CD8-positive, alpha-beta memory T cell (primary cell): ENCODE data around the gene CD44. TPM values are rescaled to one million over a fixed set of nuclear protein-coding genes. Genes with fewer than 3 reads are reported as not detected.

ENCODE experiments used
- CTCF ChIA-PET: fragments of 350-600 bp; sonication (Branson Sonifier 250); formaldehyde crosslinking; loops from one replicate; lab custom pipeline; 2021; ENCODE audit warnings: antibody characterized with exemption; lab: Charles Lee
- POLR2A ChIA-PET: fragments of 350-600 bp; sonication (Branson Sonifier 250); formaldehyde crosslinking; loops from one replicate; lab custom pipeline; 2021; ENCODE audit warnings: antibody characterized with exemption; lab: Charles Lee
- DNase-seq, 5 donors: peaks; one replicate each; pipeline versions ENCODE4 v3.0.0 to v3.0.0-alpha.2; 2020 to 2022; ENCODE audit warnings: mixed read lengths in 1 of 5
- H3K27ac ChIP-seq: one replicate; pipeline ENCODE4 v1.7.0; 2013; ENCODE audit warnings: low read depth, mild to moderate bottlenecking, low read length, moderate library complexity
- H3K27me3 ChIP-seq: 2 replicates; pipeline ENCODE4 v1.7.0; 2013; ENCODE audit warnings: low read length, mild to moderate bottlenecking; ENCODE audit not compliant: insufficient read depth, poor library complexity, severe bottlenecking
- H3K36me3 ChIP-seq: 2 replicates; pipeline ENCODE4 v1.7.0; 2013; ENCODE audit warnings: mild to moderate bottlenecking, low read length, moderate library complexity; ENCODE audit not compliant: insufficient read depth
- H3K4me1 ChIP-seq: 2 replicates; pipeline ENCODE4 v1.7.0; 2013; ENCODE audit warnings: mild to moderate bottlenecking, low read length, moderate library complexity; ENCODE audit not compliant: insufficient read depth
- H3K4me3 ChIP-seq: 2 replicates; pipeline ENCODE4 v1.7.0; 2013; ENCODE audit warnings: mild to moderate bottlenecking, low read length
- H3K9me3 ChIP-seq: 2 replicates; pipeline ENCODE4 v1.7.0; 2013; ENCODE audit warnings: mild to moderate bottlenecking, low read length
- H3K27ac Mint-ChIP-seq, 8 donors: one replicate each; pipeline ENCODE4 v1.8.0; 2020 to 2021; ENCODE audit warnings: mixed read lengths in 8 of 8, mild to moderate bottlenecking in 6 of 8, inconsistent platforms in 3 of 8, moderate library complexity in 3 of 8
- H3K27me3 Mint-ChIP-seq, 2 donors: one replicate each; pipeline ENCODE4 v1.8.0; 2020 to 2021; ENCODE audit warnings: mixed read lengths in 2 of 2, mild to moderate bottlenecking in 1 of 2, moderate library complexity in 1 of 2
- H3K36me3 Mint-ChIP-seq, 3 donors: one replicate each; pipeline ENCODE4 v1.8.0; 2020 to 2021; ENCODE audit warnings: mixed read lengths in 3 of 3, inconsistent platforms in 1 of 3, mild to moderate bottlenecking in 1 of 3
- H3K4me1 Mint-ChIP-seq, 3 donors: one replicate each; pipeline ENCODE4 v1.8.0; 2020 to 2021; ENCODE audit warnings: mixed read lengths in 3 of 3, inconsistent platforms in 1 of 3, mild to moderate bottlenecking in 1 of 3
- H3K4me3 Mint-ChIP-seq, 7 donors: one replicate each; pipeline ENCODE4 v1.8.0; 2020 to 2021; ENCODE audit warnings: mixed read lengths in 7 of 7, mild to moderate bottlenecking in 6 of 7, moderate library complexity in 4 of 7, inconsistent platforms in 2 of 7
- H3K9me3 Mint-ChIP-seq, 5 donors: one replicate each; pipeline ENCODE4 v1.8.0; 2020 to 2022; ENCODE audit warnings: mixed read lengths in 5 of 5, mild to moderate bottlenecking in 3 of 5, moderate library complexity in 2 of 5, inconsistent platforms in 1 of 5
- polyA plus RNA-seq: library from polyadenylated mRNA; unstranded; fragments of 300-500 nt; fragmentation: Illumina TruSeq; gene quantifications from one replicate; pipeline ENCODE4 v1.2.3, GENCODE V29; 2021
- total RNA-seq, 2 experiments: library from RNA; stranded (reverse); gene quantifications; one replicate each; pipeline ENCODE4 v1.2.3, GENCODE V29; 2021

CD44 gene
- total and polyA plus RNA-seq, 3 experiments from 2014 or later: 338 to 534 (median 510) TPM

DNA sequence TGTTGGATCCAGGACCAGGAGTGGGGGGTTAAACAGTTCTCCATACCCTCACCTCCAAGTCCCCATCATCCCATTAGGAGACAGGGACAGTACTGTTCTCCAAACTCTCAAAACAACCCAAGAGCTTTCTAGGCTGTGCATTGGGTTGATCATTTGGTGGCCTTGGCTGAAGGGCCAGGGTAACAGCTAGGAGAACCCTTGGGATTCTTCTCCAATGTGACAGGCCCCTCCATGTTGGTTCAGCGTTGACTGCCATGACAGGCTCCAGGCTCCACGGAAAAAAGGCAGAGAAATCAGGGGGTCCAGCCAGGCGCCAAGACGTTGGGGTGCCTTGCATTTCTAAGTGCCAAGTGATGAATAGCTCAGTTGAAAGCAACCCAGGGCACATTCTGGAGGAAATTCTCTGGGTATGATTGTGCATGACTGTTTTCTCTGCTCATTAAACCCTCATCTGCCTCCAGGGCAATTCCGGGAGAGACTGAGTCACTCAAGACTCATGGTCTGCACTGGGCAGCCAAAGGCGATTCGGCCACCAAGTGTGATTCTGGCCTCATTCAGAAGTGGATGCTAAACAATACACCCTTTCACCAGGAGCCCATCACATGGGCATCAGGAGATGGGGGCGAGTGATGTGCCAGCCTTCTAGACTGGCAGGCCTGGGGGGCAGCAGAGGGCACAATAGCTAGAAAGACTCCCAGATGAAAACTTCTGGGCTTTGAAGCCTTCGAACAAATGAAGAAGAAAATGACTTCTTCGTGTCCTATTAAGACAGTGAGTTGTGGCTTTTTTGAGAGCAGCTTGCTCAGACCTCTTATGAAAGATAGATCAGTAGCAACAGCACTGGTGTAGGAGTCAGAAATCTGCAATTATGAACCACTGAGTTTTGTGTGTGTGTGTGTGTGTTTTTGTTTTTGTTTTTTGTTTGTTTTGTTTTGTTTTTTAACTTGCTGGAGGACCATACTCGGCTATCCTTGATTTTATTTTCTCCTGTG lies 27.7 kb downstream of the CD44 start:
- peaks cover 0 to 2% of the 10 kb centered on the region in 2 donors for H3K27me3 Mint-ChIP-seq
- H3K4me1 Mint-ChIP-seq: peaks cover 98 to 100% (median 100%) of the 10 kb centered on the region in 3 donors
- H3K27me3 ChIP-seq: no peaks in the 10 kb centered on the region
- peaks cover 97% of the 10 kb centered on the region for H3K4me1 ChIP-seq
- ChIA-PET POLR2A (interaction anchor here (0.7 to 4.3 kb wide), 11 partner anchors 9 to 155 kb away, joined by 3 to 43 read pairs (median 4); partner anchors contain the start of gene CD44), CTCF (interaction anchor here (0.7 to 9.6 kb wide), 11 partner anchors 11 to 225 kb away, joined by 3 to 111 read pairs (median 4); partner anchors contain the start of gene CD44)
- H3K9me3 ChIP-seq: no peaks in the 10 kb centered on the region
- DNase-seq: peak in 3 of 5 donors; percentile 40 to 61 (median 47)
- peak overlapping the region; percentile 58 to 91 (median 78) for H3K4me3 Mint-ChIP-seq
- peak overlapping the region; percentile 96 for H3K27ac ChIP-seq
- H3K9me3 Mint-ChIP-seq: peaks cover 0 to 2% (median 0%) of the 10 kb centered on the region in 5 donors
- peak overlapping the region; percentile 96 to 100 (median 100) for H3K27ac Mint-ChIP-seq
- H3K4me3 ChIP-seq: peak overlapping the region; percentile 51
- H3K36me3 Mint-ChIP-seq: peaks cover 0 to 64% (median 20%) of the 10 kb centered on the region in 3 donors
- no peaks in the 10 kb centered on the region for H3K36me3 ChIP-seq

DNA sequence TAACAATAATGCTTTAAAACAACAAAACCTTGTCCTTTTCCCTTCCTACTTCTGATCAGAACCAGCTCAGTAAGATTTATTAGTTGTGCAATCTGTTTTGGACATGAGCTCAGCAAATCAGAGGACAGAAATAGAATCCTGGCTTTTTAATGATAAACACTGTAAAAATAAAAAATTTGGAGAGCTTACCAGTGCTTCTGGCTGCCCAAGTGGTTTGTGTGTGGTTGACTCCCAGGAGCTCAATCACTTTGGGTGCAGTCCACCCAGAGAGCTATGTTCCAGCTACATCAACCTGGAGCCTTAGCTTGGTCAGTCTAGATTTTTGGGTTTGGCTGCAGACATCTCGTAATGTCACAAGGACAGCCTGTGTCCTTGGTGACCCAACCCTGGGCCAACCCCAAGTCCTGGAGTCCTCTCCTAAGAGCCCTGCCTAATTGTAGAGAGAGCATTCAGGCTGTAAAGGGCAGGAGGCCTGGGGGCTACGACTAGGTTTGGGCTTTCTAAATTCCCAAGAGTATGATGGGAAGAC lies 28.5 kb downstream of the CD44 start:
- no peak for DNase-seq
- ChIA-PET CTCF (interaction anchor here (0.9 to 9.6 kb wide), 8 partner anchors 11 to 136 kb away, joined by 3 to 111 read pairs (median 6); partner anchors contain the start of gene CD44), POLR2A (interaction anchor here (0.7 to 3.9 kb wide), 6 partner anchors 8 to 32 kb away, joined by 4 to 43 read pairs (median 6); no protein-coding TSS in a partner anchor)
- Histone ChIP-seq H3K27ac (peak overlapping the region; percentile 96), H3K9me3 (no peaks in the 10 kb centered on the region), H3K4me1 (peaks cover 97% of the 10 kb centered on the region), H3K27me3 (no peaks in the 10 kb centered on the region), H3K36me3 (no peaks in the 10 kb centered on the region), H3K4me3 (peak overlapping the region; percentile 10)
- H3K36me3 Mint-ChIP-seq: peaks cover 6 to 64% (median 19%) of the 10 kb centered on the region in 3 donors
- H3K4me3 Mint-ChIP-seq: peak overlapping the region; percentile 68 to 91 (median 78)
- peaks cover 0 to 2% (median 0%) of the 10 kb centered on the region in 5 donors for H3K9me3 Mint-ChIP-seq
- H3K4me1 Mint-ChIP-seq: peaks cover 97 to 100% (median 100%) of the 10 kb centered on the region in 3 donors
- peaks cover 0 to 2% of the 10 kb centered on the region in 2 donors for H3K27me3 Mint-ChIP-seq
- peak overlapping the region; percentile 96 to 100 (median 100) for H3K27ac Mint-ChIP-seq

DNA sequence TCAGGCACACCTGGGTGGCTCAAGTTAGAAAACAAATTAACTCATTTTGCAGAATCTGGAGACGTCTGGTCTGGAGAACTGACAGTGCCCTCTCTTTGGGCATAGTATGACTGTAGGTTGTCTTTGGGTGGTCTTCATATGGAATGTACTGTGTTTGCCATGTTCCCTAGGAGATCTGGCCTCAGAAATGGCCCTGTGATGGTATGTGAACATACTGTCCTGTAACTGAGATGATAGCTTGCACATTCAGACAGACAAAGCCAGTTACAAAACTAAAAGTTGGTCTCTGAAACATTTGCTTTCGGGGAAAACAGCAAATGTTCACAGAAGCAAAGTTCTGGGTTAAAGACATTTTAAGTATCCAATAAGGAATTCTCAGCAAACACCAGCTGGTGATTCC lies 29.7 kb downstream of the CD44 start:
- peak overlapping the region; percentile 96 to 100 (median 100) for H3K27ac Mint-ChIP-seq
- CTCF ChIA-PET: interaction anchor here (1.6 kb wide), 1 partner anchor 9 kb away, joined by 5 read pairs; no protein-coding TSS in a partner anchor
- peaks cover 0 to 2% of the 10 kb centered on the region in 2 donors for H3K27me3 Mint-ChIP-seq
- no peaks in the 10 kb centered on the region for H3K27me3 ChIP-seq
- POLR2A ChIA-PET: interaction anchor here (0.5 to 1.4 kb wide), 2 partner anchors 28 to 118 kb away, joined by 3 to 4 read pairs; no protein-coding TSS in a partner anchor
- H3K36me3 Mint-ChIP-seq: peaks cover 10 to 60% (median 19%) of the 10 kb centered on the region in 3 donors
- peak overlapping the region; percentile 96 for H3K27ac ChIP-seq
- peaks cover 97% of the 10 kb centered on the region for H3K4me1 ChIP-seq
- no peaks in the 10 kb centered on the region for H3K36me3 ChIP-seq
- no peaks in the 10 kb centered on the region for H3K9me3 ChIP-seq
- H3K4me1 Mint-ChIP-seq: peaks cover 97 to 100% (median 100%) of the 10 kb centered on the region in 3 donors
- DNase-seq: no peak
- H3K9me3 Mint-ChIP-seq: peaks cover 0 to 2% (median 0%) of the 10 kb centered on the region in 5 donors
- H3K4me3 Mint-ChIP-seq: peak overlapping the region; percentile 52 to 91 (median 72)
- no peak overlapping the region for H3K4me3 ChIP-seq

DNA sequence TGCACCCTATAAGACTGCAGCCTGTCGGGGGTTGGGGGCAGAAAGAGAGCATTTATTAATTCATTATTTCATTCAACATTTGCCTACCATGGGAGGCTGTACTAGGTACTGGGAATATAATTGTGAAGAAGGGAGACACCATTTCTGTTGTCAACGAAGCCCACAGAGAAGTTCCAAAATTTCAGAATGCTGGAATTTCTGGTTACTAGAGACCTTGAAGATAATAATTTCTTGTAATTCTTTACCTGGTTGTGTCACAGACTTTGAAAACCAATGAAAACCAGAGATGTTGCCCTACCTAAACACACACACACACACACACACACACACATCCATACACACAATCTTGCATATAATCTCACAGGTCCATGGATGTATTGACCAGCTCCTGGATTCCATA lies 30.1 kb downstream of the CD44 start:
- H3K36me3 Mint-ChIP-seq: peaks cover 10 to 60% (median 16%) of the 10 kb centered on the region in 3 donors
- no peaks in the 10 kb centered on the region for H3K9me3 ChIP-seq
- POLR2A ChIA-PET: no interaction called here
- peaks cover 97 to 100% (median 100%) of the 10 kb centered on the region in 3 donors for H3K4me1 Mint-ChIP-seq
- CTCF ChIA-PET: interaction anchor here (1.4 to 1.6 kb wide), 2 partner anchors 8 to 23 kb away, joined by 3 to 5 read pairs; no protein-coding TSS in a partner anchor
- H3K4me3 ChIP-seq: no peak overlapping the region
- peaks cover 97% of the 10 kb centered on the region for H3K4me1 ChIP-seq
- no peaks in the 10 kb centered on the region for H3K27me3 ChIP-seq
- peaks cover 0 to 2% (median 0%) of the 10 kb centered on the region in 5 donors for H3K9me3 Mint-ChIP-seq
- no peak for DNase-seq
- no peaks in the 10 kb centered on the region for H3K36me3 ChIP-seq
- no peak overlapping the region for H3K27ac ChIP-seq
- H3K4me3 Mint-ChIP-seq: peak overlapping the region; percentile 4 to 87 (median 72)
- H3K27me3 Mint-ChIP-seq: peaks cover 0 to 2% of the 10 kb centered on the region in 2 donors
- H3K27ac Mint-ChIP-seq: peak overlapping the region; percentile 96 to 100 (median 100)

DNA sequence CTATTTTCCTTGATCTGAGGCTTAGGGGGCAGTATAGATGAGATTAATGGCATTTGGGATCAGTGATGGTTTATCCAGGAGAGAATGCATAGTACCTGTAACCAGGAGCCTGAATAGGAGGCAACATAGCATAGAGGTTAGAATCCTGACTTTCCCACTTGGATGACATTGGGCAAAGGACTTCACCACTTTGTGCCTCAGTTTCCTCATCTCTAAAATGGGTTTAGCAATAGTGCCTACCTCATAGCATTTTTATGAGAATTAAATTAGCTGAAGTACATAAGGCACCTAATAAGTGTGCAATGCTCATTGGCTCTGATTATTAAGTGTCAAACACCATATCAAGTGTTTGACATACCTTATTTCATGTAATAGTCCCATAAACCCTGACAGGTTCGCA lies 30.8 kb downstream of the CD44 start:
- H3K27me3 ChIP-seq: no peaks in the 10 kb centered on the region
- H3K4me3 ChIP-seq: no peak overlapping the region
- H3K4me1 ChIP-seq: peaks cover 97% of the 10 kb centered on the region
- DNase-seq: no peak
- Mint-ChIP-seq H3K27me3 (peaks cover 0 to 4% of the 10 kb centered on the region in 2 donors), H3K9me3 (peaks cover 0 to 2% (median 0%) of the 10 kb centered on the region in 5 donors), H3K4me3 (peak overlapping the region; percentile 4 to 87 (median 49)), H3K4me1 (peaks cover 97 to 100% (median 100%) of the 10 kb centered on the region in 3 donors), H3K27ac (peak overlapping the region; percentile 96 to 100 (median 100)), H3K36me3 (peaks cover 10 to 59% (median 16%) of the 10 kb centered on the region in 3 donors)
- H3K27ac ChIP-seq: no peak overlapping the region
- no peaks in the 10 kb centered on the region for H3K36me3 ChIP-seq
- no peaks in the 10 kb centered on the region for H3K9me3 ChIP-seq
- ChIA-PET POLR2A (no interaction called here), CTCF (interaction anchor here (1.4 to 1.6 kb wide), 2 partner anchors 8 to 23 kb away, joined by 3 to 5 read pairs; no protein-coding TSS in a partner anchor)

DNA sequence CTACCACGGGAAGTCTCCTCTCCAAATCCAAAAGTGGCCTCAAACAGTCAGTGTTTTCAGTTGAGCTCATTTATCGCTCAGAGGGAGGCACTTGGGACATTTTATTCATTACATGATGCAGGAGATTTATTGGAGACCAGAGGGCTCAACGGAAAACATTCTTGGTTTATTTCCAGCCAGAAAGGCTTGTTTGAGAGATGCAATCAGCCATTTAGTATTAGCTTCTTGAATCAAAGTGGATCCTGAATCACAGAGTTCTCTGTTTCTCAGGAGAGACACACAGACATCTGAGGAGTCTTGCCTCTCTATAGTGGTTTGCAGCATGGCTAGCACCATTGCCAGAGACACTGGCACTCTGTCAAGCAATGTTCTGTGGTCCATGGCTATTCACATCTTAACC lies 31.5 kb downstream of the CD44 start:
- H3K27me3 ChIP-seq: no peaks in the 10 kb centered on the region
- H3K4me3 ChIP-seq: no peak overlapping the region
- H3K4me3 Mint-ChIP-seq: peak overlapping the region; percentile 29 to 74 (median 52)
- peaks cover 0 to 4% of the 10 kb centered on the region in 2 donors for H3K27me3 Mint-ChIP-seq
- H3K4me1 ChIP-seq: peaks cover 97% of the 10 kb centered on the region
- POLR2A ChIA-PET: no interaction called here
- no peaks in the 10 kb centered on the region for H3K36me3 ChIP-seq
- H3K4me1 Mint-ChIP-seq: peaks cover 97 to 100% (median 100%) of the 10 kb centered on the region in 3 donors
- peak in 1 of 5 donors; percentile 41 for DNase-seq
- H3K27ac Mint-ChIP-seq: peak overlapping the region; percentile 96 to 100 (median 100)
- CTCF ChIA-PET: interaction anchor here (1.4 kb wide), 1 partner anchor 22 kb away, joined by 3 read pairs; no protein-coding TSS in a partner anchor
- peaks cover 10 to 66% (median 21%) of the 10 kb centered on the region in 3 donors for H3K36me3 Mint-ChIP-seq
- no peaks in the 10 kb centered on the region for H3K9me3 ChIP-seq
- H3K9me3 Mint-ChIP-seq: peaks cover 0 to 2% (median 0%) of the 10 kb centered on the region in 5 donors
- H3K27ac ChIP-seq: no peak overlapping the region

DNA sequence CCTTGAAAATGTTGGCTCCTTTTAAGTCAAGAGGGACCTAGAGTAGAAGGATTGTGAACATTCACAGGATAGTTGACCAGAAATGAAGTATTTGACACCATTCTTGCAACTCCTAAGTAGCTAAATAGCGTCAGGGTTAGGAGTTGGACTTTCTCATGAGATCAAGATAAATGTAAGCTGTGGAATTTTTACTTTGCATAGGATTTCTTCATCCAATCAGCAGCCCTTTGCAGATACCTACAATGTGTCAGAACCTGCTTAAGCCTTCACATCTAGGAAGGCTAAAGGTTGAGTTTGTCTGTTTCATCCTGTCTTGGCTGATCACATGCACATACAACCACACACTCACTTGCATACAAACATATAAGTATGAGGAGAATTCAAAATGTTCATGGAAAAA lies 32.3 kb downstream of the CD44 start:
- Histone ChIP-seq H3K4me1 (peaks cover 96% of the 10 kb centered on the region), H3K4me3 (no peak overlapping the region), H3K27me3 (no peaks in the 10 kb centered on the region), H3K27ac (no peak overlapping the region), H3K9me3 (no peaks in the 10 kb centered on the region), H3K36me3 (no peaks in the 10 kb centered on the region)
- DNase-seq: no peak
- Mint-ChIP-seq H3K27ac (peak overlapping the region; percentile 7 to 100 (median 100)), H3K4me3 (peak overlapping the region in 6 of 7 donors; percentile 29 to 74 (median 43)), H3K27me3 (peaks cover 0 to 2% of the 10 kb centered on the region in 2 donors), H3K4me1 (peaks cover 93 to 95% (median 95%) of the 10 kb centered on the region in 3 donors), H3K9me3 (no peaks in the 10 kb centered on the region), H3K36me3 (peaks cover 10 to 67% (median 21%) of the 10 kb centered on the region in 3 donors)
- ChIA-PET POLR2A (no interaction called here), CTCF (interaction anchor here (1.2 kb wide), 1 partner anchor 13 kb away, joined by 3 read pairs; no protein-coding TSS in a partner anchor)
